ENCODE data around the gene SFRP4. TPM values are rescaled to one million over a fixed set of nuclear protein-coding genes. Genes with fewer than 3 reads are reported as not detected.

The SFRP4 gene
- total and polyA plus RNA-seq, 5 donors, result 2.2 to 3.8 (median 3.5) TPM

DNA sequence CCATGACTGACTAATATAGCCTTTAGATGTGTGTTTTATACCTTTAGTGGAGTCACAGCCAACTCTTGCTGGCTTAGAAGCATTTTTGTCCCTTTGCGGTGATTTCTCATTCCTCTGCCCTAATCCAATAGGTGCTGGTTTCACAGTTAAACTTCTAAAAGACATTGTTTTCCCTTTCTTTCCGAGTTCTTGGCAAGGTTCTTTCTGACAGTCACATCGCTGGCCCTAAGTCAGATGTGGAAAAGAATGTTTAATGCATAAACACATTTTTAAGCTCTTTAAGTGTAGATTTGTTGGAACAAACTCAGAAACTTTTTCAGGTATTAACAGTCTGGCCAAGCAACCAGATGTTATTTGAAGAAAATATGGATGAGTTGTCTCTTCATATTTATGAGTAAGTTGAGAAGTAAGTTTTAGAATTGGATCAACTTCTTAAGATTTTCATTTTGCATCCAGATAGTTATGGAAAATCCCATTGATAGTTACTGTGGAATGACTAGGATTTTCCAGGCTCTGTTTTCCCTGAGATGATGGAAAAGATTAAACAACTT, 7.9 kb upstream of the SFRP4 start:
- intact Hi-C loops (cut with DNase I), result no loop called here
- no peaks in the 10 kb centered on the region for H3K4me1 ChIP-seq (ENCODE audit: control insufficient read depth, insufficient read depth, low read length)
- no peaks in the 10 kb centered on the region for H3K9me3 ChIP-seq (ENCODE audit: control insufficient read depth, low read length)
- DNase-seq, result no peak
- WGBS, result 72% methylated on average over 3 of the region's 3 CpGs
- no peak overlapping the region for H3K4me3 ChIP-seq (ENCODE audit: low read length)
- ATAC-seq, result no peak
- H3K27ac ChIP-seq (ENCODE audit: low read length), result no peak overlapping the region
- no peaks in the 10 kb centered on the region for H3K27me3 ChIP-seq (ENCODE audit: control insufficient read depth, insufficient read depth)

- no peaks in the 10 kb centered on the region for H3K27me3 ChIP-seq (ENCODE audit: control insufficient read depth, insufficient read depth)
- WGBS, result 75% methylated on average over 1 of the region's 1 CpG
- DNase-seq (no peak), ATAC-seq (no peak)
- no peaks in the 10 kb centered on the region for H3K4me1 ChIP-seq (ENCODE audit: control insufficient read depth, insufficient read depth, low read length)
- intact Hi-C loops (cut with DNase I), result no loop called here
- no peaks in the 10 kb centered on the region for H3K9me3 ChIP-seq (ENCODE audit: control insufficient read depth, low read length)
- H3K27ac ChIP-seq (ENCODE audit: low read length), result no peak overlapping the region
- H3K4me3 ChIP-seq (ENCODE audit: low read length), result no peak overlapping the region
Observed at GRCh38 chr7:37923996-37924395, 7.4 kb upstream of the SFRP4 start.

DNA sequence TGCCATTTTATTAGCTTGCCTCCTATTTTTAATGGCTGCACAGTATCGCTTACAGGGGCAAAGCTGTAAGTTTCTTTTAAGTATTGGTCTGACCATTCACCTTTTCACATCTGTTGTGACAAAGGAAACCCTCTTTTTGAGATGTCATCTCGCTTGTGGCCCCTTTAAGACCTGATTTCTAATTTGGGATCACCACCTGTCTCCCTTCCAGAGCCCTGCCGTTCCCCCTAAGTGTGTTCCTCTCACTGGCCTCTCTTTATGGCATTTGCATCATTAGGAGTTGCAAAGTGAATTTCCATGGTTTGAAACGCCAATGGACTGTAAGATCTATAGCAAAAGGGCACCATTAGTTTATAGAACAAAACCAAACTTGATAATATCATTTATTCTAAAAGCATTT, 5.3 kb upstream of the SFRP4 start:
- H3K4me1 ChIP-seq (ENCODE audit: control insufficient read depth, insufficient read depth, low read length), result no peaks in the 10 kb centered on the region
- no peaks in the 10 kb centered on the region for H3K27me3 ChIP-seq (ENCODE audit: control insufficient read depth, insufficient read depth)
- no peak overlapping the region for H3K27ac ChIP-seq (ENCODE audit: low read length)
- ATAC-seq (no peak), DNase-seq (no peak)
- intact Hi-C loops (cut with DNase I), result no loop called here
- WGBS, result 68% methylated on average over 4 of the region's 4 CpGs
- H3K9me3 ChIP-seq (ENCODE audit: control insufficient read depth, low read length), result no peaks in the 10 kb centered on the region
- H3K4me3 ChIP-seq (ENCODE audit: low read length), result peak overlapping the region; percentile 22

DNA sequence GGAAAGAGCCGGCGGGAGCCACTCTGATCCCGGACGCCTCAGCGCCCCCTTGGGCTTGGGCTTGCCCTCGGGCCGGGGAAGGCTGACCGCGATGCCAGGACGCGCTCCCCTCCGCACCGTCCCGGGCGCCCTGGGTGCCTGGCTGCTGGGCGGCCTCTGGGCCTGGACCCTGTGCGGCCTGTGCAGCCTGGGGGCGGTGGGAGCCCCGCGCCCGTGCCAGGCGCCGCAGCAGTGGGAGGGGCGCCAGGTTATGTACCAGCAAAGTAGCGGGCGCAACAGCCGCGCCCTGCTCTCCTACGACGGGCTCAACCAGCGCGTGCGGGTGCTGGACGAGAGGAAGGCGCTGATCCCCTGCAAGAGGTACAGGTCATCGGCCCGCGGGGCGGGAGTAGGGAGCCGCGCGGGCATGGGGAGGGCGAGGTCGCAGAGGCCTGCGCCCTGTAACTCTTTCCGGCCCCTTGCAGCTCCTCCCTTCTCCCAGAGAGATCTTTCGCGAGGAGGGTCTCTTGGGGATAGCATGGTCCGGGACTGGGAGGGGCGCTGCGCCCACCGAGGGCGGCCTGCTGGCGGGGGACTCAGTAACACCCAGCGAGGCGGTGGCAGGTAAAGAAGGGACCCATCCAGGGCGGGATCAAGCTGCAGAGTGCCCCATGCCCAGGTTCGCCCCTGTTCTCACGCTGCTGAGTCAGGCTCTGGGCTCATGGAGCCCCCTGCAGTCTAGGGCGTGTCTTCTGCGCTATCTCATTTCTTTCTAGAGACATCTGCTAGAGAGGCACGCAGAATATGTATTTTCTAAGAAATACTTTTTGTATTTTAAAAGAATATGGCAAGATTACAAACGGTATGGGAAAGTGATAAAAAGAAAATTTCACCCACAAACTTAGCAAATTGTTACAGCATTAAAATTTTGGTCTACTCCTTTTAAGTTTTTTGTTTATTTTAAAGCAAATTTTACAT, 4.5 kb upstream of the SFRP4 start:
- Histone ChIP-seq H3K9me3 (ENCODE audit: control insufficient read depth, low read length) (no peaks in the 10 kb centered on the region), H3K4me3 (ENCODE audit: low read length) (peak overlapping the region; percentile 46), H3K27ac (ENCODE audit: low read length) (peak overlapping the region; percentile 26), H3K4me1 (ENCODE audit: control insufficient read depth, insufficient read depth, low read length) (no peaks in the 10 kb centered on the region), H3K27me3 (ENCODE audit: control insufficient read depth, insufficient read depth) (no peaks in the 10 kb centered on the region)
- intact Hi-C loops (cut with DNase I), result no loop called here
- 1% methylated on average over 63 of the region's 63 CpGs for WGBS
- DNase-seq (peak; percentile 43 to 71 (median 62)), ATAC-seq (peak; percentile 77)

- ATAC-seq, result peak; percentile 70 to 71
- 14% methylated on average over 22 of the region's 22 CpGs for WGBS
Observed at GRCh38 chr7:37920305-37920848, 3.8 kb upstream of the SFRP4 start, which contains the start of gene EPDR1. TSS of gene EPDR1 (plus strand) at chr7:37920640. CDS start at chr7:37920940, 300 bp downstream.

DNA sequence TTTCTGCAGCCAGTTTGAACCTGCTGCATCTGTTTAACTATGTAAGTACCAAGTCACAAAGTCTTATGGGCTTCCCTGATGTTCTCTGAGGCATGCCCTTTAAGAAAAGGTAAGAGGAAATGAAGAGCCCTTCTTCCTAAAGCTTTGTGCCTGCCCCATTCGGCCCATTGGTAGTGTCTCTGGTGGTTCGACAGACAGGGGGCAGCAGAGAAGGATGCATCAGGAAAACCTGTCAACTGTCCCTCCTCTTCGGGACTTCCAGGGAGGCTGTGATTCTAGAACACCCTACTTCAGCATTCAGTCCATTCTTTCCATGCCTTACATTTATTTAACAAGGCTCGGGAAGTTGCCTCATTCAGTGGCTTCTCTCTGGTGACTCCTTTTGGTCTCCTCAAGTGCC, 1.9 kb upstream of the SFRP4 start:
- no peak overlapping the region for H3K27ac ChIP-seq (ENCODE audit: low read length)
- no peaks in the 10 kb centered on the region for H3K4me1 ChIP-seq (ENCODE audit: control insufficient read depth, insufficient read depth, low read length)
- no peak overlapping the region for H3K4me3 ChIP-seq (ENCODE audit: low read length)
- ATAC-seq (no peak), DNase-seq (no peak)
- WGBS, result 64% methylated on average over 4 of the region's 4 CpGs
- H3K9me3 ChIP-seq (ENCODE audit: control insufficient read depth, low read length), result no peaks in the 10 kb centered on the region
- H3K27me3 ChIP-seq (ENCODE audit: control insufficient read depth, insufficient read depth), result no peaks in the 10 kb centered on the region
- intact Hi-C loops (cut with DNase I), result no loop called here

More at GRCh38 chr7:37920305-37920848, 3.8 kb upstream of the SFRP4 start, which contains the start of gene EPDR1:
- intact Hi-C loops (cut with DNase I), result no loop called here
- Histone ChIP-seq H3K4me3 (ENCODE audit: low read length) (peak within 1 kb of the TSS; percentile 46), H3K9me3 (ENCODE audit: control insufficient read depth, low read length) (no peaks in the 10 kb centered on the region), H3K27me3 (ENCODE audit: control insufficient read depth, insufficient read depth) (no peaks in the 10 kb centered on the region), H3K4me1 (ENCODE audit: control insufficient read depth, insufficient read depth, low read length) (no peaks in the 10 kb centered on the region), H3K27ac (ENCODE audit: low read length) (peak within 1 kb of the TSS; percentile 26)
- DNase-seq, result peak; percentile 54 to 84 (median 84)

GRCh38 chr7:37916017-37916672, 472 bp downstream of the SFRP4 start:
- Histone ChIP-seq H3K27me3 (ENCODE audit: control insufficient read depth, insufficient read depth) (no peaks in the 10 kb centered on the region), H3K9me3 (ENCODE audit: control insufficient read depth, low read length) (no peaks in the 10 kb centered on the region), H3K27ac (ENCODE audit: low read length) (no peak overlapping the region), H3K4me1 (ENCODE audit: control insufficient read depth, insufficient read depth, low read length) (no peaks in the 10 kb centered on the region), H3K4me3 (ENCODE audit: low read length) (peak overlapping the region; percentile 4)
- ATAC-seq, result peak; percentile 18 to 24
- 4% methylated on average over 57 of the region's 57 CpGs for WGBS
- DNase-seq, result peak; percentile 34 to 70 (median 64)
- intact Hi-C loops (cut with DNase I), result no loop called here

- no peak for ATAC-seq
- WGBS, result 14% methylated on average over 5 of the region's 5 CpGs
- Histone ChIP-seq H3K27ac (ENCODE audit: low read length) (no peak overlapping the region), H3K4me1 (ENCODE audit: control insufficient read depth, insufficient read depth, low read length) (no peaks in the 10 kb centered on the region), H3K4me3 (ENCODE audit: low read length) (no peak overlapping the region), H3K9me3 (ENCODE audit: control insufficient read depth, low read length) (no peaks in the 10 kb centered on the region), H3K27me3 (ENCODE audit: control insufficient read depth, insufficient read depth) (no peaks in the 10 kb centered on the region)
- DNase-seq, result peak in 2 of 3 donors; percentile 38
- intact Hi-C loops (cut with DNase I), result no loop called here
Observed at GRCh38 chr7:37915438-37915837, 1.2 kb downstream of the SFRP4 start.

DNA sequence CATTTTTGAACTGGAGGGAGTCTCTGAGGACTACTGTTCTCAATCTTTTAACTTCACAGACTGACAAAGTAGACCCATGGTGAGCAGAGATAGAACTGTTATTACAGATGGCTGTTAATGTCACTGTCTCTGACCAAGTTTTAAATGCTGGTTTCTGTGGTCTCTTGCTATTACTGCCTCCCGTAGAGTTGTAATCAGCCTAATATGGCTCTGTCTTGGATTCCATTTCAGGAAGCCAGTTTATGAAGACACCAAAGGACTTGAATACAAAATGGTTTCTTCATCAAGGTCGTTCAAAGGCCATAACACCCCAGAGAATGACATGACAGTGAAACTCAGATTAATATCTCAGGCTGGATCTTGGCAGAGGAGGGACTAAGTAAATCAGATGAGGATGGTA, 3.9 kb downstream of the SFRP4 start:
- intact Hi-C loops (cut with DNase I), result no loop called here
- Histone ChIP-seq H3K4me1 (ENCODE audit: control insufficient read depth, insufficient read depth, low read length) (no peaks in the 10 kb centered on the region), H3K9me3 (ENCODE audit: control insufficient read depth, low read length) (no peaks in the 10 kb centered on the region), H3K27ac (ENCODE audit: low read length) (no peak overlapping the region), H3K4me3 (ENCODE audit: low read length) (no peak overlapping the region), H3K27me3 (ENCODE audit: control insufficient read depth, insufficient read depth) (no peaks in the 10 kb centered on the region)
- DNase-seq, result no peak
- ATAC-seq, result no peak
- 50% methylated on average over 2 of the region's 2 CpGs for WGBS

GRCh38 chr7:37908221-37908788, 8.3 kb downstream of the SFRP4 start:
- WGBS, result 48% methylated on average over 1 of the region's 1 CpG
- intact Hi-C loops (cut with DNase I), result loop anchor here in 3 of 4 donors (5.0 to 10.0 kb wide), 3 partner anchors 196 to 316 kb away; no protein-coding TSS in a partner anchor
- no peaks in the 10 kb centered on the region for H3K27me3 ChIP-seq (ENCODE audit: control insufficient read depth, insufficient read depth)
- no peak overlapping the region for H3K4me3 ChIP-seq (ENCODE audit: low read length)
- DNase-seq (no peak), ATAC-seq (peak; percentile 86 to 87)
- no peak overlapping the region for H3K27ac ChIP-seq (ENCODE audit: low read length)
- no peaks in the 10 kb centered on the region for H3K9me3 ChIP-seq (ENCODE audit: control insufficient read depth, low read length)
- no peaks in the 10 kb centered on the region for H3K4me1 ChIP-seq (ENCODE audit: control insufficient read depth, insufficient read depth, low read length)
